Stimulated activated CD4-positive, alpha-beta T cell treated with anti-CD3 and anti-CD28 coated beads, TNF-alpha, amount 100 ng/mL, for 1 hour (primary cell): ENCODE data around the gene CEPT1.

ENCODE experiments used
- DNase-seq, 3 donors: peaks; one replicate each; pipeline ENCODE4 v3.0.0-alpha.2; 2020; ENCODE audit warnings: low read depth in 3 of 3, low spot score in 1 of 3

The CEPT1 gene

GRCh38 chr1:111145963-111146768, 6.1 kb downstream of the CEPT1 start:
- no peak for DNase-seq

- DNase-seq = no peak
Measured at GRCh38 chr1:111147948-111148347, 7.9 kb downstream of the CEPT1 start.

GRCh38 chr1:111148376-111148881, 8.4 kb downstream of the CEPT1 start:
- DNase-seq = no peak

GRCh38 chr1:111151838-111152237, 11.8 kb downstream of the CEPT1 start:
- DNase-seq = no peak

- DNase-seq = no peak
Measured at GRCh38 chr1:111154021-111154999, 14.3 kb downstream of the CEPT1 start.

GRCh38 chr1:111157431-111157830, 17.4 kb downstream of the CEPT1 start:
- DNase-seq = no peak

GRCh38 chr1:111161843-111162487, 21.9 kb downstream of the CEPT1 start:
- no peak for DNase-seq

- no peak for DNase-seq
Measured at GRCh38 chr1:111162488-111162880, 22.5 kb downstream of the CEPT1 start.

- no peak for DNase-seq
Measured at GRCh38 chr1:111163363-111163762, 23.3 kb downstream of the CEPT1 start.

- no peak for DNase-seq
Measured at GRCh38 chr1:111164151-111164550, 24.1 kb downstream of the CEPT1 start.

- no peak for DNase-seq
Measured at GRCh38 chr1:111172463-111172862, 32.4 kb downstream of the CEPT1 start.

GRCh38 chr1:111174070-111174469, 34.0 kb downstream of the CEPT1 start:
- no peak for DNase-seq

- DNase-seq = no peak
Measured at GRCh38 chr1:111175349-111175748, 35.3 kb downstream of the CEPT1 start.

- no peak for DNase-seq
Measured at GRCh38 chr1:111176678-111177077, 36.7 kb downstream of the CEPT1 start.

GRCh38 chr1:111179968-111180533, 40.0 kb downstream of the CEPT1 start:
- DNase-seq = no peak

- no peak for DNase-seq
Measured at GRCh38 chr1:111182052-111182451, 42.0 kb downstream of the CEPT1 start.

- no peak for DNase-seq
Measured at GRCh38 chr1:111183308-111184069, 43.5 kb downstream of the CEPT1 start.

- no peak for DNase-seq
Measured at GRCh38 chr1:111184663-111185062, 44.6 kb downstream of the CEPT1 start.

- no peak for DNase-seq
Measured at GRCh38 chr1:111190931-111191451, 51.0 kb downstream of the CEPT1 start.

- DNase-seq = no peak
Measured at GRCh38 chr1:111191496-111191895, 51.5 kb downstream of the CEPT1 start.
